Vagina (tissue), 2 donors: ENCODE data around the gene MB21D2. TPM values are rescaled to one million over a fixed set of nuclear protein-coding genes. Genes with fewer than 3 reads are reported as not detected.

Source experiments
- DNase-seq, 2 donors: peaks; one replicate each; pipeline ENCODE4 v3.0.0-alpha.2; 2017; ENCODE audit errors: extremely low spot score in 2 of 2
- H3K27ac ChIP-seq: fragments of 200-600 bp; sonication (generic); one replicate; pipeline ENCODE4 v1.5.1; 2019
- H3K27me3 ChIP-seq: fragments of 200-600 bp; sonication (generic); one replicate; pipeline ENCODE4 v1.5.1; 2019
- H3K36me3 ChIP-seq, 2 donors: fragments of 200-600 bp; sonication (generic); one replicate each; pipeline ENCODE4 v1.5.1; 2017 to 2019
- H3K4me1 ChIP-seq: fragments of 200-600 bp; sonication (generic); one replicate; pipeline ENCODE4 v1.5.1; 2019
- H3K4me3 ChIP-seq, 2 donors: fragments of 200-600 bp; sonication (generic); 1 replicate in 1 of 2; 2 replicates in 1 of 2; pipeline ENCODE4 v1.5.1; 2016 to 2019
- H3K9me3 ChIP-seq: fragments of 200-600 bp; sonication (generic); one replicate; pipeline ENCODE4 v1.5.1; 2019
- CTCF ChIP-seq, 3 experiments: fragments of 450-650 bp in 2 of 3; fragments of 200-600 bp in 1 of 3; sonication (generic) in 1 of 3; IDR thresholded peaks; one replicate each; pipeline ENCODE4 v1.5.1; 2017 to 2019; ENCODE audit warnings: antibody characterized with exemption in 3 of 3, mild to moderate bottlenecking in 2 of 3, moderate library complexity in 2 of 3
- POLR2A ChIP-seq, 2 donors: fragments of 450-650 bp; IDR thresholded peaks; one replicate each; pipeline ENCODE4 v1.6.1; 2017; ENCODE audit warnings: antibody characterized with exemption in 2 of 2, mild to moderate bottlenecking in 2 of 2, moderate library complexity in 2 of 2
- POLR2AphosphoS5 ChIP-seq, 2 donors: sonication (generic); formaldehyde crosslinking; IDR thresholded peaks; one replicate each; pipeline ENCODE4 v1.9.0; 2017; ENCODE audit warnings: antibody characterized with exemption in 2 of 2, mild to moderate bottlenecking in 2 of 2, low read depth in 1 of 2; ENCODE audit not compliant: insufficient read depth in 1 of 2
- intact Hi-C: fragments of 100-400 bp; cut with DNase I; formaldehyde crosslinking; loops from one replicate; pipeline ENCODE4 v1.15.1; 2023
- total RNA-seq: library from RNA; depleted of rRNA; stranded (reverse); fragments of >200 nt; gene quantifications from one replicate; pipeline ENCODE4 v1.2.3, GENCODE V29; 2016

MB21D2 gene
- total RNA-seq, 1 donor from 2014 or later, result 5.6 TPM

GRCh38 chr3:192884777-192885773 is 32.6 kb downstream of the MB21D2 start:
- no peak for DNase-seq
- Histone ChIP-seq H3K27ac (no peak overlapping the region), H3K27me3 (no peaks in the 10 kb centered on the region), H3K4me3 (no peak overlapping the region), H3K36me3 (no peaks in the 10 kb centered on the region), H3K9me3 (no peaks in the 10 kb centered on the region), H3K4me1 (peaks cover 10% of the 10 kb centered on the region)
- intact Hi-C loops, result no loop called here
- TF ChIP-seq CTCF (IDR thresholded peaks at IDR 0.05), result no peak
- no peak for TF ChIP-seq POLR2AphosphoS5 (IDR thresholded peaks at IDR 0.05; ENCODE audit: insufficient read depth in 1 of 2, low read depth in 1 of 2)
- no peak for TF ChIP-seq POLR2A (IDR thresholded peaks at IDR 0.05)

- Histone ChIP-seq H3K4me3 (no peak overlapping the region), H3K27me3 (no peaks in the 10 kb centered on the region), H3K36me3 (no peaks in the 10 kb centered on the region), H3K4me1 (peaks cover 11% of the 10 kb centered on the region), H3K9me3 (no peaks in the 10 kb centered on the region), H3K27ac (no peak overlapping the region)
- intact Hi-C loops, result no loop called here
- no peak for TF ChIP-seq POLR2A (IDR thresholded peaks at IDR 0.05)
- DNase-seq, result no peak
These were observed 34.1 kb downstream of the MB21D2 start for GRCh38 chr3:192883512-192883911.

- H3K36me3 ChIP-seq, result no peaks in the 10 kb centered on the region
- intact Hi-C loops, result no loop called here
- TF ChIP-seq POLR2A (IDR thresholded peaks at IDR 0.05), result no peak
- TF ChIP-seq POLR2AphosphoS5 (IDR thresholded peaks at IDR 0.05; ENCODE audit: insufficient read depth in 1 of 2, low read depth in 1 of 2), result no peak
- no peak for TF ChIP-seq CTCF (IDR thresholded peaks at IDR 0.05)
- no peak for DNase-seq
- H3K27me3 ChIP-seq, result no peaks in the 10 kb centered on the region
- no peak overlapping the region for H3K27ac ChIP-seq
- no peaks in the 10 kb centered on the region for H3K9me3 ChIP-seq
- H3K4me1 ChIP-seq, result peaks cover 14% of the 10 kb centered on the region
- no peak overlapping the region for H3K4me3 ChIP-seq
These were observed 36.4 kb downstream of the MB21D2 start for GRCh38 chr3:192881159-192881786.

GRCh38 chr3:192880313-192880712 is 37.3 kb downstream of the MB21D2 start:
- Histone ChIP-seq H3K27me3 (no peaks in the 10 kb centered on the region), H3K27ac (no peak overlapping the region), H3K4me1 (peaks cover 17% of the 10 kb centered on the region), H3K4me3 (no peak overlapping the region), H3K9me3 (no peaks in the 10 kb centered on the region), H3K36me3 (no peaks in the 10 kb centered on the region)
- intact Hi-C loops, result no loop called here
- TF ChIP-seq POLR2A (IDR thresholded peaks at IDR 0.05) (no peak), CTCF (IDR thresholded peaks at IDR 0.05) (no peak), POLR2AphosphoS5 (IDR thresholded peaks at IDR 0.05; ENCODE audit: insufficient read depth in 1 of 2, low read depth in 1 of 2) (no peak)
- no peak for DNase-seq

GRCh38 chr3:192879346-192880031 is 38.2 kb downstream of the MB21D2 start:
- H3K27me3 ChIP-seq, result no peaks in the 10 kb centered on the region

More at GRCh38 chr3:192879346-192880031, 38.2 kb downstream of the MB21D2 start:
- TF ChIP-seq POLR2AphosphoS5 (IDR thresholded peaks at IDR 0.05; ENCODE audit: insufficient read depth in 1 of 2, low read depth in 1 of 2) (no peak), CTCF (IDR thresholded peaks at IDR 0.05) (no peak), POLR2A (IDR thresholded peaks at IDR 0.05) (no peak)
- Histone ChIP-seq H3K27ac (no peak overlapping the region), H3K36me3 (no peaks in the 10 kb centered on the region), H3K4me3 (no peak overlapping the region), H3K4me1 (peaks cover 17% of the 10 kb centered on the region), H3K9me3 (no peaks in the 10 kb centered on the region)
- DNase-seq, result no peak
- intact Hi-C loops, result no loop called here
